B cell (primary cell): ENCODE data around the gene WDR7. TPM values are rescaled to one million over a fixed set of nuclear protein-coding genes. Genes with fewer than 3 reads are reported as not detected.

ENCODE experiments used
- ATAC-seq: fragments of 200-7000 bp; cut with Tn5 transposase; one replicate; pipeline ENCODE4 v1.10.0; 2021; ENCODE audit warnings: low read depth, mild to moderate bottlenecking, moderate number of reproducible peaks, moderate library complexity
- CTCF ChIA-PET: fragments of 350-600 bp; sonication (Branson Sonifier 250); formaldehyde crosslinking; loops from one replicate; lab custom pipeline; 2021; ENCODE audit warnings: antibody characterized with exemption, inconsistent platforms; lab: Charles Lee
- POLR2A ChIA-PET: fragments of 350-600 bp; sonication (Branson Sonifier 250); formaldehyde crosslinking; loops from one replicate; lab custom pipeline; 2021; ENCODE audit warnings: antibody characterized with exemption; lab: Charles Lee
- DNase-seq: peaks from one replicate; pipeline ENCODE4 v3.0.0; 2013
- H2AFZ ChIP-seq: 2 replicates; pipeline ENCODE4 v1.6.1; 2012; ENCODE audit warnings: mild to moderate bottlenecking, low read depth, low read length; ENCODE audit not compliant: insufficient read depth, poor library complexity, severe bottlenecking
- H3K27ac ChIP-seq, 2 donors: 1 replicate in 1 of 2; 2 replicates in 1 of 2; pipeline ENCODE4 v1.5.1; 2012 to 2013; ENCODE audit warnings: low read length in 2 of 2, mild to moderate bottlenecking in 2 of 2, moderate library complexity in 1 of 2
- H3K27me3 ChIP-seq, 4 experiments: fragments of 200-600 bp in 1 of 4; sonication (generic) in 1 of 4; replicated peaks in 1 of 4; 1 replicate in 2 of 4; 2 replicates in 2 of 4; pipeline versions ENCODE4 v1.6.1 to v1.7.0; 2013 to 2016; ENCODE audit warnings: low read length in 3 of 4, mild to moderate bottlenecking in 2 of 4, mixed read lengths in 1 of 4, moderate library complexity in 1 of 4; ENCODE audit not compliant: insufficient read depth in 4 of 4, control insufficient read depth in 3 of 4; ENCODE audit errors: control extremely low read depth in 1 of 4
- H3K36me3 ChIP-seq, 2 experiments: replicated peaks in 1 of 2; 1 replicate in 1 of 2; 2 replicates in 1 of 2; pipeline versions ENCODE4 v1.6.1 to v1.7.1; 2013; ENCODE audit warnings: low read length in 1 of 2; ENCODE audit not compliant: insufficient read depth in 2 of 2, control insufficient read depth in 1 of 2; ENCODE audit errors: control extremely low read depth in 1 of 2, extremely low read depth in 1 of 2
- H3K4me1 ChIP-seq, 2 donors: fragments of 200-600 bp in 1 of 2; sonication (generic) in 1 of 2; 1 replicate in 1 of 2; 2 replicates in 1 of 2; pipeline versions ENCODE4 v1.5.1 to v1.6.1; 2013 to 2017; ENCODE audit warnings: low read length in 2 of 2; ENCODE audit not compliant: control insufficient read depth in 2 of 2, insufficient read depth in 2 of 2
- H3K4me2 ChIP-seq: replicated peaks from 2 replicates; pipeline ENCODE3; 2012; ENCODE audit warnings: mild to moderate bottlenecking, low read depth, low read length; ENCODE audit not compliant: poor library complexity, severe bottlenecking
- H3K4me3 ChIP-seq, 5 experiments: fragments of 200-600 bp in 1 of 5; sonication (generic) in 1 of 5; 1 replicate in 3 of 5; 2 replicates in 2 of 5; pipeline versions ENCODE4 v1.5.1 to v1.7.0; 2011 to 2016; ENCODE audit warnings: low read length in 4 of 5, mild to moderate bottlenecking in 4 of 5, low read depth in 2 of 5, control low read depth in 1 of 5, moderate library complexity in 1 of 5; ENCODE audit not compliant: insufficient read depth in 1 of 5; ENCODE audit errors: control extremely low read depth in 1 of 5, extremely low read depth in 1 of 5
- H3K79me2 ChIP-seq: fragments of 200-600 bp; sonication (generic); one replicate; pipeline ENCODE4 v1.6.0; 2016; ENCODE audit warnings: low read length; ENCODE audit not compliant: control insufficient read depth, insufficient read depth
- H3K9ac ChIP-seq: fragments of 200-600 bp; sonication (generic); 2 replicates; pipeline ENCODE4 v1.6.1; 2017; ENCODE audit warnings: mild to moderate bottlenecking, low read length, moderate library complexity
- H3K9me3 ChIP-seq, 3 donors: one replicate each; pipeline versions ENCODE4 v1.6.1 to v1.7.1; 2013; ENCODE audit warnings: low read length in 2 of 3; ENCODE audit not compliant: control insufficient read depth in 2 of 3, insufficient read depth in 1 of 3; ENCODE audit errors: control extremely low read depth in 1 of 3
- H4K20me1 ChIP-seq: 2 replicates; pipeline ENCODE4 v1.6.0; 2012; ENCODE audit warnings: mild to moderate bottlenecking, low read length; ENCODE audit not compliant: insufficient read depth, control insufficient read depth, poor library complexity, severe bottlenecking
- H3K27ac Mint-ChIP-seq: one replicate; pipeline ENCODE4 v1.8.0; 2021; ENCODE audit warnings: mixed read lengths
- H3K27me3 Mint-ChIP-seq: one replicate; pipeline ENCODE4 v1.8.0; 2021; ENCODE audit warnings: mixed read lengths
- H3K4me1 Mint-ChIP-seq: one replicate; pipeline ENCODE4 v1.8.0; 2021; ENCODE audit warnings: mixed read lengths
- H3K4me3 Mint-ChIP-seq: one replicate; pipeline ENCODE4 v1.8.0; 2021; ENCODE audit warnings: mixed read lengths
- H3K9me3 Mint-ChIP-seq: one replicate; pipeline ENCODE4 v1.8.0; 2022; ENCODE audit warnings: mixed read lengths; ENCODE audit not compliant: insufficient read depth
- EZH2 ChIP-seq: IDR thresholded peaks from 2 replicates; pipeline ENCODE4 v1.6.1; 2012; ENCODE audit warnings: borderline replicate concordance, low read depth, mild to moderate bottlenecking, moderate library complexity, low read length; ENCODE audit not compliant: insufficient read depth, poor library complexity, severe bottlenecking
- WGBS: methylation state at CpG from one replicate; pipeline ENCODE4 v1.1.5; 2013; ENCODE audit warnings: missing lambda C conversion rate; ENCODE audit not compliant: insufficient coverage; 5-methylcytosine and 5-hydroxymethylcytosine counted together
- intact Hi-C: fragments of 100-400 bp; cut with micrococcal nuclease; formaldehyde crosslinking; loops from one replicate; pipeline ENCODE4 v1.10.0; 2022
- polyA plus RNA-seq: library from polyadenylated mRNA; depleted of rRNA; stranded (reverse); fragments of >200 nt; gene quantifications from 2 replicates; pipeline ENCODE4 v1.2.3, GENCODE V29; 2012
- total RNA-seq, 2 donors: library from RNA; stranded (reverse); fragments of 120-200 nt in 1 of 2; gene quantifications; 1 replicate in 1 of 2; 2 replicates in 1 of 2; pipeline versions ENCODE4 v1.2.3 to v1.2.4, GENCODE V29; 2013 to 2022
- TF ChIP-seq, protein P1 (sequence below): fragments of 200-600 bp; IDR thresholded peaks from one replicate; pipeline ENCODE4 v1.8.0; 2022; ENCODE audit warnings: antibody characterized with exemption, mild to moderate bottlenecking

WDR7 gene
- total and polyA plus RNA-seq, 2 donors (not counting 1 experiment from before 2014, with no cell fraction given): 5.5 to 45.0 TPM

DNA sequence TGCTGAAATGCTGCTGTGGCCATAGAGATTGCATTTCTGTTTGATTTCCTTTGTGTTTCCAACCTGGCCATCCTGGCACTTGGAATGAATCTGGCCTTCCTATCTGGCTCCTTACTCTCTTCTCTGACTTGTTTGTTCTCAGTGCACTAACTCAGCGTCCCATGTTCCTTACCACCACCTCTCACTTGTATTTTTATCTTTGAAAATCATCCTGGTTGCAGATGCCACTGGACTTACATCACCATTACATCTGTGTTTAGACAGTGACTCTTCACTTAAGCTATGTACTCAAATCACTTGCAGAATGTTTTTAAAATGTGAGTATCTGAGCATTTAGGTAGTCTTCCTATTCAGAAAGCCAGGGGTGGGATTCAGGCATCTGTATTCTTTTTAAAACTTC, 239.5 kb downstream of the WDR7 start:
- Mint-ChIP-seq H3K4me1 (no peaks in the 10 kb centered on the region), H3K4me3 (no peak overlapping the region), H3K27me3 (no peaks in the 10 kb centered on the region), H3K27ac (no peak overlapping the region), H3K9me3 (no peaks in the 10 kb centered on the region)
- Histone ChIP-seq H3K4me3 (no peak overlapping the region), H3K9ac (no peak overlapping the region), H3K27ac (no peak overlapping the region), H3K4me1 (no peaks in the 10 kb centered on the region), H4K20me1 (no peaks in the 10 kb centered on the region), H3K36me3 (no peaks in the 10 kb centered on the region), H3K79me2 (no peaks in the 10 kb centered on the region), H3K27me3 (no peaks in the 10 kb centered on the region), H2AFZ (no peak overlapping the region), H3K4me2 (no peak overlapping the region), H3K9me3 (no peaks in the 10 kb centered on the region)
- CTCF ChIA-PET: no interaction called here
- intact Hi-C loops: no loop called here
- ATAC-seq (no peak), DNase-seq (no peak)
- POLR2A ChIA-PET: no interaction called here
- TF ChIP-seq EZH2: no peak
- TF ChIP-seq, protein P1, sequence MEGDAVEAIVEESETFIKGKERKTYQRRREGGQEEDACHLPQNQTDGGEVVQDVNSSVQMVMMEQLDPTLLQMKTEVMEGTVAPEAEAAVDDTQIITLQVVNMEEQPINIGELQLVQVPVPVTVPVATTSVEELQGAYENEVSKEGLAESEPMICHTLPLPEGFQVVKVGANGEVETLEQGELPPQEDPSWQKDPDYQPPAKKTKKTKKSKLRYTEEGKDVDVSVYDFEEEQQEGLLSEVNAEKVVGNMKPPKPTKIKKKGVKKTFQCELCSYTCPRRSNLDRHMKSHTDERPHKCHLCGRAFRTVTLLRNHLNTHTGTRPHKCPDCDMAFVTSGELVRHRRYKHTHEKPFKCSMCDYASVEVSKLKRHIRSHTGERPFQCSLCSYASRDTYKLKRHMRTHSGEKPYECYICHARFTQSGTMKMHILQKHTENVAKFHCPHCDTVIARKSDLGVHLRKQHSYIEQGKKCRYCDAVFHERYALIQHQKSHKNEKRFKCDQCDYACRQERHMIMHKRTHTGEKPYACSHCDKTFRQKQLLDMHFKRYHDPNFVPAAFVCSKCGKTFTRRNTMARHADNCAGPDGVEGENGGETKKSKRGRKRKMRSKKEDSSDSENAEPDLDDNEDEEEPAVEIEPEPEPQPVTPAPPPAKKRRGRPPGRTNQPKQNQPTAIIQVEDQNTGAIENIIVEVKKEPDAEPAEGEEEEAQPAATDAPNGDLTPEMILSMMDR: no peak
- 100% methylated on average over 1 of the region's 1 CpG for WGBS

DNA sequence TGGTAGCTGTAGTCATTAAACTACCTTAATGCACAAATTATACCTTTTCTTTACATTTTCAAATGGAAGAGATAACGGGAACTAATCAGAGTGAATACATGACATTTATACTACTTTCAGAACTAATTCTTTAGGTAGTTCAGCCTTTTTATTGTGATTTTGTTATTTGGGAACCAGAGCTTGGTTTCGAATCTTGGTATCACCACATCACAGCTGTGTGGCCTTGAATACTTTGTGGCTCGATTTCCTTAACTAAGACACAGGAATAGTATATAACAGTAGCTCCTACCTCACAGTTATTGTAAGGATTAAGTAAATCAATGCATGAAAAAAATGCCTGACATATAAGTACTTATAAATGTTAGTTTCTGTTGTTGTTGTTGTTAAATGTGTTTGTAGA, 240.0 kb downstream of the WDR7 start:
- intact Hi-C loops: no loop called here
- no peaks in the 10 kb centered on the region for H3K4me1 ChIP-seq
- H3K27ac Mint-ChIP-seq: no peak overlapping the region
- no peak overlapping the region for H3K4me3 Mint-ChIP-seq
- ATAC-seq: no peak
- H3K9ac ChIP-seq: no peak overlapping the region
- TF ChIP-seq EZH2: no peak
- TF ChIP-seq, protein P1: no peak
- H3K27me3 Mint-ChIP-seq: no peaks in the 10 kb centered on the region
- ChIA-PET POLR2A (no interaction called here), CTCF (no interaction called here)
- H3K27me3 ChIP-seq: no peaks in the 10 kb centered on the region
- no peak overlapping the region for H3K4me3 ChIP-seq
- H3K9me3 ChIP-seq: no peaks in the 10 kb centered on the region
- H2AFZ ChIP-seq: no peak overlapping the region
- H3K36me3 ChIP-seq: no peaks in the 10 kb centered on the region
- H3K9me3 Mint-ChIP-seq: no peaks in the 10 kb centered on the region
- no peak overlapping the region for H3K27ac ChIP-seq
- DNase-seq: no peak
- no CpG with 5 or more reads among the region's 3 CpGs for WGBS
- no peaks in the 10 kb centered on the region for H3K4me1 Mint-ChIP-seq
- H3K4me2 ChIP-seq: no peak overlapping the region
- no peaks in the 10 kb centered on the region for H3K79me2 ChIP-seq
- H4K20me1 ChIP-seq: no peaks in the 10 kb centered on the region
